SK-N-SH treated with all-trans-retinoic acid at 6 μM for 48 hours (cell line): ENCODE results near the gene ALX4.

Source experiments
- ATAC-seq: fragments of 200-7000 bp; cut with Tn5 transposase; 3 replicates; pipeline ENCODE4 v1.9.1; 2020; ENCODE audit warnings: mild to moderate bottlenecking, moderate library complexity
- ARNTL ChIP-seq: fragments of 450-650 bp; formaldehyde crosslinking; IDR thresholded peaks from 2 replicates; pipeline ENCODE4 v1.5.0; 2020; ENCODE audit warnings: low read depth, mild to moderate bottlenecking, moderate library complexity, borderline replicate concordance
- BACH2 ChIP-seq: fragments of 250-450 bp; sonication (Bioruptor Pico); IDR thresholded peaks from 2 replicates; pipeline ENCODE4 v1.9.0; 2021; ENCODE audit warnings: mild to moderate bottlenecking, borderline replicate concordance
- CSDC2 ChIP-seq: fragments of 250-450 bp; sonication (Bioruptor Pico); IDR thresholded peaks from 2 replicates; pipeline ENCODE4 v1.5.0; 2020; ENCODE audit warnings: mild to moderate bottlenecking, moderate library complexity
- ESRRG ChIP-seq: fragments of 250-450 bp; sonication (Bioruptor Pico); IDR thresholded peaks from 2 replicates; pipeline ENCODE4 v1.6.1; 2021; ENCODE audit warnings: mild to moderate bottlenecking
- GLIS3 ChIP-seq: fragments of 250-450 bp; sonication (Bioruptor Pico); IDR thresholded peaks from 2 replicates; pipeline ENCODE4 v1.5.0; 2020; ENCODE audit warnings: mild to moderate bottlenecking, moderate library complexity
- ISL1 ChIP-seq: fragments of 250-450 bp; sonication (Bioruptor Pico); IDR thresholded peaks from 2 replicates; pipeline ENCODE4 v2.1.2; 2022; ENCODE audit warnings: mild to moderate bottlenecking, moderate library complexity
- OSR1 ChIP-seq: fragments of 250-450 bp; sonication (Bioruptor Pico); IDR thresholded peaks from 2 replicates; pipeline ENCODE4 v1.8.0; 2022; ENCODE audit warnings: moderate library complexity, mild to moderate bottlenecking, inconsistent platforms
- PATZ1 ChIP-seq: fragments of 250-450 bp; sonication (Bioruptor Pico); IDR thresholded peaks from 2 replicates; pipeline ENCODE4 v1.8.0; 2020; ENCODE audit warnings: mild to moderate bottlenecking, moderate library complexity, borderline replicate concordance
- POU6F1 ChIP-seq: fragments of 250-450 bp; sonication (Bioruptor Pico); IDR thresholded peaks from 2 replicates; pipeline ENCODE4 v1.8.0; 2021; ENCODE audit warnings: low read depth, mild to moderate bottlenecking, moderate library complexity, borderline replicate concordance
- PPARA ChIP-seq: fragments of 250-450 bp; sonication (Bioruptor Pico); IDR thresholded peaks from 2 replicates; pipeline ENCODE4 v1.5.0; 2020; ENCODE audit warnings: mild to moderate bottlenecking, borderline replicate concordance
- RARB ChIP-seq: fragments of 250-450 bp; sonication (Bioruptor Pico); IDR thresholded peaks from 2 replicates; pipeline ENCODE4 v1.8.0; 2021; ENCODE audit warnings: mild to moderate bottlenecking, moderate library complexity
- SNAI2 ChIP-seq: fragments of 250-450 bp; sonication (Bioruptor Pico); IDR thresholded peaks from 2 replicates; pipeline ENCODE4 v1.5.0; 2020; ENCODE audit warnings: mild to moderate bottlenecking, moderate library complexity
- TOX ChIP-seq: fragments of 250-450 bp; sonication (Bioruptor Pico); IDR thresholded peaks from 2 replicates; pipeline ENCODE4 v1.8.0; 2021; ENCODE audit warnings: mild to moderate bottlenecking, moderate library complexity, borderline replicate concordance
- TSHZ2 ChIP-seq: fragments of 250-450 bp; sonication (Bioruptor Pico); IDR thresholded peaks from 2 replicates; pipeline ENCODE4 v1.5.0; 2020; ENCODE audit warnings: mild to moderate bottlenecking, moderate library complexity
- ZC3H10 ChIP-seq: fragments of 250-450 bp; sonication (Bioruptor Pico); IDR thresholded peaks from 2 replicates; pipeline ENCODE4 v1.5.1; 2021; ENCODE audit warnings: mild to moderate bottlenecking, moderate library complexity
- ZFP3 ChIP-seq: fragments of 250-450 bp; sonication (Bioruptor Pico); IDR thresholded peaks from 2 replicates; pipeline ENCODE4 v1.5.0; 2020; ENCODE audit warnings: mild to moderate bottlenecking, moderate library complexity
- ZFP30 ChIP-seq: fragments of 450-650 bp; formaldehyde crosslinking; IDR thresholded peaks from 2 replicates; pipeline ENCODE4 v1.5.0; 2022; ENCODE audit warnings: mild to moderate bottlenecking, moderate library complexity
- ZNF8 ChIP-seq: fragments of 450-650 bp; formaldehyde crosslinking; IDR thresholded peaks from 2 replicates; pipeline ENCODE4 v1.5.0; 2020; ENCODE audit warnings: mild to moderate bottlenecking, moderate library complexity
- TF ChIP-seq, protein P1 (sequence below): fragments of 250-450 bp; sonication (Bioruptor Pico); IDR thresholded peaks from 2 replicates; pipeline ENCODE4 v1.5.1; 2020; ENCODE audit warnings: low read depth, mild to moderate bottlenecking, moderate library complexity
- TF ChIP-seq, protein P2 (sequence below): fragments of 250-450 bp; sonication (Bioruptor Pico); IDR thresholded peaks from 2 replicates; pipeline ENCODE4 v1.5.1; 2021; ENCODE audit warnings: mild to moderate bottlenecking, moderate library complexity

The ALX4 gene

GRCh38 chr11:44270403-44271273, 39.3 kb downstream of the ALX4 start:
- TF ChIP-seq, protein P1, sequence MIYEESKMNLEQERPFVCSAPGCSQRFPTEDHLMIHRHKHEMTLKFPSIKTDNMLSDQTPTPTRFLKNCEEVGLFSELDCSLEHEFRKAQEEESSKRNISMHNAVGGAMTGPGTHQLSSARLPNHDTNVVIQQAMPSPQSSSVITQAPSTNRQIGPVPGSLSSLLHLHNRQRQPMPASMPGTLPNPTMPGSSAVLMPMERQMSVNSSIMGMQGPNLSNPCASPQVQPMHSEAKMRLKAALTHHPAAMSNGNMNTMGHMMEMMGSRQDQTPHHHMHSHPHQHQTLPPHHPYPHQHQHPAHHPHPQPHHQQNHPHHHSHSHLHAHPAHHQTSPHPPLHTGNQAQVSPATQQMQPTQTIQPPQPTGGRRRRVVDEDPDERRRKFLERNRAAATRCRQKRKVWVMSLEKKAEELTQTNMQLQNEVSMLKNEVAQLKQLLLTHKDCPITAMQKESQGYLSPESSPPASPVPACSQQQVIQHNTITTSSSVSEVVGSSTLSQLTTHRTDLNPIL (CRISPR knock-in tag), result no peak
- TF ChIP-seq RARB (CRISPR knock-in tag), result no peak
- TF ChIP-seq OSR1 (CRISPR knock-in tag), result no peak
- no peak for TF ChIP-seq ZFP30 (CRISPR knock-in tag)
- TF ChIP-seq ISL1 (CRISPR knock-in tag), result no peak
- TF ChIP-seq ZFP3, result no peak
- no peak for TF ChIP-seq CSDC2 (CRISPR knock-in tag)
- no peak for TF ChIP-seq GLIS3 (CRISPR knock-in tag)
- no peak for TF ChIP-seq SNAI2
- TF ChIP-seq, protein P2, sequence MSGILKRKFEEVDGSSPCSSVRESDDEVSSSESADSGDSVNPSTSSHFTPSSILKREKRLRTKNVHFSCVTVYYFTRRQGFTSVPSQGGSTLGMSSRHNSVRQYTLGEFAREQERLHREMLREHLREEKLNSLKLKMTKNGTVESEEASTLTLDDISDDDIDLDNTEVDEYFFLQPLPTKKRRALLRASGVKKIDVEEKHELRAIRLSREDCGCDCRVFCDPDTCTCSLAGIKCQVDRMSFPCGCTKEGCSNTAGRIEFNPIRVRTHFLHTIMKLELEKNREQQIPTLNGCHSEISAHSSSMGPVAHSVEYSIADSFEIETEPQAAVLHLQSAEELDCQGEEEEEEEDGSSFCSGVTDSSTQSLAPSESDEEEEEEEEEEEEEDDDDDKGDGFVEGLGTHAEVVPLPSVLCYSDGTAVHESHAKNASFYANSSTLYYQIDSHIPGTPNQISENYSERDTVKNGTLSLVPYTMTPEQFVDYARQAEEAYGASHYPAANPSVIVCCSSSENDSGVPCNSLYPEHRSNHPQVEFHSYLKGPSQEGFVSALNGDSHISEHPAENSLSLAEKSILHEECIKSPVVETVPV, result no peak
- ATAC-seq, result no peak

DNA sequence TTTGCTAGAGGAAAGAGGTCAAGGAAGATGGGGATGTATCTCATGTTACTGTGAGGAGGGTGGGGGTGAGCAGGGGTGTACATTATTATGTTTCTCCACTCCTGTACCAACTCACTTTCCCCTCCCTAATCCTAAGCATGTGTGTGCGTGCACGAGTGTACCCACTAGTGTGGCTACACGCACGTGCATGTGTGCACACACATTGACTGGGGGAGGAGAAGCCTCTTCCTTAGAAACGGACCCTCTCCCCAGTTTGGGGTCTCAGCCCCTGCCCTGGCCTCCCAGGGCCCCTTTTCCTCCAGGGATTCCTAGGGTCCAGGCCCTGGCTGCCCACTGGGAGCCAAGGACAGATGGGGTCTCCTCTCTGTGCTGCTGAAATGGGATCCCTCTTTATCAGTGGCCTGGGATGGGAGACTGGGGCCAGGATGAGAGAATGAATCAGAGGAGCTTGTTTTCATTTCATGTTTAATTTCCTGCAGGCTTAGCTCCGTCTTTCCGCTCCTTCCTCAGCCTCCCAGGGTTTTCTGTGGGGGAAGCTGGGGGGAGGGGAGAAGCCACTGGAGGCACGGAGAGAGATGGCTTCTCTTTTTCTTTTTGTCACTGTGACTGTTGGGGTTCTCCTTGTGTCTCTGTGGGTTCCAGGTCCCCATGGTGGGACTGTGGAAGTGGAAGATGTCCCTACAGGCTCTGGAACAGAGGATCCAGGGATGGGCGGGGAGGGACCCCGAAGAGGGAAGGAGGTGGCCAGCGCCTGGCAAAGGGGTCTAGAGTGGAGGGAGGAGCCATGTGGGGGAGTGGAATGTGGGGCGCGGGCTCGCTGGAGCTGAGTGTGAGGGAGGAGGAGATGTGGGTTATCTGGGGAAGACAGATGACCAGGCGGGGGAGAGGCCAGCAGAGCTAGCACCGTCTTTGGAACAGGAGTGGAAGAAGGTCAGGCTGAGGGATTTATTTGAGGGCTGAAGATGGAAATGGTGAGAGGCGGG, 40.3 kb downstream of the ALX4 start:
- ATAC-seq, result no peak; the same call in 2 of the 3 replicates
- TF ChIP-seq POU6F1 (CRISPR knock-in tag) (no peak), TOX (CRISPR knock-in tag) (no peak), ISL1 (CRISPR knock-in tag) (no peak), ESRRG (CRISPR knock-in tag) (no peak), ZNF8 (no peak), SNAI2 (no peak), ARNTL (CRISPR knock-in tag) (no peak), PPARA (CRISPR knock-in tag) (no peak), TSHZ2 (CRISPR knock-in tag) (no peak), ZC3H10 (CRISPR knock-in tag) (no peak)

DNA sequence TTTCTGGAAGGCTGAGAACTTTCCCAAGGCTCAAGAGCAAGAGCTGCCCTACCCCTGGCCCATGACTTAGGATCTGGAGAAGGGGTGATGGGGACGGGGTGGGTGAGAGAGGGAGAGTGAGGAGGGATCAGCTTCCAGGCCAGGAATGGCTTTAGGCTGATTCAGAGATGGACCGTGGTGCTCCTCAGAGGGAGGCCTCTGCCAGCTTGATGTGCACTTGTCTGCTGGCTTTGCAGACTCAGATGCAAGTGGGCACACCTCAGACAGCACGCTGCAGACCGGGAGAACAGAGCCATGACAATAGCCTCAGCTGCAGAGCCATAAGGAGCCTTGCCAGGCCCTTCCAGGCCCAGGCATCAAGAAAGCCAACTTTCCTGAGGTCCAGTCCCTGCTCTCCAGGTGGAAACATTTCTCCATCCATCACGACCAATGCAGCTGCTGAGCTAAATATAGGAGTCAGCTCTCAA, 41.3 kb downstream of the ALX4 start:
- ATAC-seq, result no peak
- TF ChIP-seq TOX (CRISPR knock-in tag) (no peak), BACH2 (CRISPR knock-in tag) (no peak), PPARA (CRISPR knock-in tag) (no peak), OSR1 (CRISPR knock-in tag) (no peak), POU6F1 (CRISPR knock-in tag) (no peak), TSHZ2 (CRISPR knock-in tag) (no peak), ISL1 (CRISPR knock-in tag) (no peak), SNAI2 (no peak), ZC3H10 (CRISPR knock-in tag) (no peak), ZNF8 (no peak), PATZ1 (CRISPR knock-in tag) (no peak)
